Measurements from ENCODE around the gene ESX1.
A peak's percentile ranks its signal among the peaks of the same experiment; 100 is the strongest.
"Not testable (repeated sequence)": the region's sequence is repeated elsewhere in the genome, so short reads cannot be mapped to it uniquely, and the experiment has no call there.

ESX1 gene

GRCh38 chrX:104253567-104254441 is 929 bp downstream of the ESX1 start:
- H3K4me3 ChIP-seq (ENCODE audit: low read depth, low read length): peak overlapping the region; percentile 31
- in situ Hi-C loops (cut with HindIII; ENCODE audit: low pct_ligation_motif_present, low sequenced_read_pairs): no loop called here
- peak; percentile 40 for TF ChIP-seq CTCF (IDR thresholded peaks at IDR 0.05; ENCODE audit: low read depth, low read length, missing control alignments)
- DNase-seq: no peak
- no peak overlapping the region for H3K27ac ChIP-seq
- no peaks in the 10 kb centered on the region for H3K36me3 ChIP-seq (replicated peaks)
- peaks cover 8% of the 10 kb centered on the region for H3K27me3 ChIP-seq (replicated peaks)

- H3K4me3 ChIP-seq (ENCODE audit: low read depth, low read length): no peak overlapping the region
- DNase-seq: no peak
- peaks cover 7% of the 10 kb centered on the region for H3K27me3 ChIP-seq (replicated peaks)
- in situ Hi-C loops (cut with HindIII; ENCODE audit: low pct_ligation_motif_present, low sequenced_read_pairs): no loop called here
- no peak overlapping the region for H3K27ac ChIP-seq
- no peaks in the 10 kb centered on the region for H3K36me3 ChIP-seq (replicated peaks)
- TF ChIP-seq CTCF (IDR thresholded peaks at IDR 0.05; ENCODE audit: low read depth, low read length, missing control alignments): no peak
Observed at GRCh38 chrX:104250470-104250869, 4.3 kb downstream of the ESX1 start.

GRCh38 chrX:104230060-104230459 is 24.7 kb downstream of the ESX1 start:
- H3K4me3 ChIP-seq (ENCODE audit: low read depth, low read length); DNase-seq; in situ Hi-C loops (cut with HindIII; ENCODE audit: low pct_ligation_motif_present, low sequenced_read_pairs); H3K27ac ChIP-seq; H3K27me3 ChIP-seq (replicated peaks); H3K36me3 ChIP-seq (replicated peaks): not testable (repeated sequence)

- in situ Hi-C loops (cut with HindIII; ENCODE audit: low pct_ligation_motif_present, low sequenced_read_pairs): no loop called here
- Histone ChIP-seq H3K4me3 (ENCODE audit: low read depth, low read length) (no peak overlapping the region), H3K27ac (no peak overlapping the region), H3K27me3 (replicated peaks) (no peaks in the 10 kb centered on the region), H3K36me3 (replicated peaks) (no peaks in the 10 kb centered on the region)
- no peak for DNase-seq
- no peak for TF ChIP-seq CTCF (IDR thresholded peaks at IDR 0.05; ENCODE audit: low read depth, low read length, missing control alignments)
Observed at GRCh38 chrX:104211187-104211586, 43.5 kb downstream of the ESX1 start.

- Histone ChIP-seq H3K36me3 (replicated peaks) (no peaks in the 10 kb centered on the region), H3K27me3 (replicated peaks) (no peaks in the 10 kb centered on the region), H3K27ac (no peak overlapping the region), H3K4me3 (ENCODE audit: low read depth, low read length) (no peak overlapping the region)
- in situ Hi-C loops (cut with HindIII; ENCODE audit: low pct_ligation_motif_present, low sequenced_read_pairs): no loop called here
- DNase-seq: no peak
- TF ChIP-seq CTCF (IDR thresholded peaks at IDR 0.05; ENCODE audit: low read depth, low read length, missing control alignments): no peak
Observed at GRCh38 chrX:104205548-104205947, 49.2 kb downstream of the ESX1 start.
